ENCODE data around the gene RNGTT.

DNA sequence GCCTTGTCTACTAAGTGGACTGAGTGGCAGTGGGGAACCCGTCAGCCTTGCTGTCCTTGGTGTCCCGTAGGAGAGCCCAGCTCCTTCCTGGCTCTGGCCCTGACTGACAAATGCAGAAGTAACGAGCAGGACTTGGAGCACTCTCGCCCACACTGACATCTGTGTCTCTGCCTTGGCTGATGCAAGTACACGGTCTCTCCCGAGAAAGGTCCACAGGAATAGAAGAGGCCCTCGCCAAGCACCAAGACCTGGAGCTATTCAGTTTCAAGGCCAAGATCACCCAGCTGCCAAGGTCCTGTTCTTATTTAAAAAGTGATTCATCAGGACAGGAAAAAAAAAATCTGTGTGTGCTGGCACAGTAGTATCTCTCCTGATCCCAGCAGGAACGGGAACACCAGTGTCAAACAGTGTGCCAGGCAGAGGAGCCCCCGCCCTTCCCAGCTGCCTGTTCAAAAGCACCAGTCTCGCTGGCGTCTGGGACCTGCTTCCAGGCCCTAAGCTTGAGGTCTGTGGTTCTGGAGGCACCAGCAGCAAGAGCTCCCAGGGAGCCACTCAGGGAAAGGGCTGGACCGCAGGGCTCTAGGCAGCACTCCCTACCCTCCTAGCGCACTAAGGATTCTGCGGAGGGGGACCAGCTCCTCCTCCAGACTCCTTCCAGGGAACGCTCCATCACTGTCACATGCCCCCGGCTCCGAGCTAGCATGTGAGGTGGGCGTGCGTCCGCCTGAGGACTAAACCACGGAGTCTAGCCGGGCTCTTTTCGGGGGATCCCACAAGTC lies 376.9 kb downstream of the RNGTT start:
- TF ChIP-seq, protein P1, sequence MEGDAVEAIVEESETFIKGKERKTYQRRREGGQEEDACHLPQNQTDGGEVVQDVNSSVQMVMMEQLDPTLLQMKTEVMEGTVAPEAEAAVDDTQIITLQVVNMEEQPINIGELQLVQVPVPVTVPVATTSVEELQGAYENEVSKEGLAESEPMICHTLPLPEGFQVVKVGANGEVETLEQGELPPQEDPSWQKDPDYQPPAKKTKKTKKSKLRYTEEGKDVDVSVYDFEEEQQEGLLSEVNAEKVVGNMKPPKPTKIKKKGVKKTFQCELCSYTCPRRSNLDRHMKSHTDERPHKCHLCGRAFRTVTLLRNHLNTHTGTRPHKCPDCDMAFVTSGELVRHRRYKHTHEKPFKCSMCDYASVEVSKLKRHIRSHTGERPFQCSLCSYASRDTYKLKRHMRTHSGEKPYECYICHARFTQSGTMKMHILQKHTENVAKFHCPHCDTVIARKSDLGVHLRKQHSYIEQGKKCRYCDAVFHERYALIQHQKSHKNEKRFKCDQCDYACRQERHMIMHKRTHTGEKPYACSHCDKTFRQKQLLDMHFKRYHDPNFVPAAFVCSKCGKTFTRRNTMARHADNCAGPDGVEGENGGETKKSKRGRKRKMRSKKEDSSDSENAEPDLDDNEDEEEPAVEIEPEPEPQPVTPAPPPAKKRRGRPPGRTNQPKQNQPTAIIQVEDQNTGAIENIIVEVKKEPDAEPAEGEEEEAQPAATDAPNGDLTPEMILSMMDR (IDR thresholded peaks at IDR 0.05): no peak
- TF ChIP-seq POLR2A (IDR thresholded peaks at IDR 0.05): no peak
- no peak for TF ChIP-seq POLR2AphosphoS5 (IDR thresholded peaks at IDR 0.05)
